Fibroblast of mammary gland (primary cell): ENCODE measurements around the gene NEK9.

Experiments used
- DNase-seq: peaks from one replicate; pipeline ENCODE4 v3.0.0-alpha.2; 2010; ENCODE audit warnings: low read depth
- H3K4me3 ChIP-seq: 2 replicates; pipeline ENCODE4 v1.5.1; 2011; ENCODE audit warnings: low read depth, mild to moderate bottlenecking, low read length, moderate library complexity; ENCODE audit not compliant: control insufficient read depth
- TF ChIP-seq, protein P1 (sequence below): conservative IDR thresholded peaks from 2 replicates; pipeline ENCODE4 v1.5.1; 2011; ENCODE audit warnings: low read depth, low read length, inconsistent platforms; ENCODE audit not compliant: control insufficient read depth, insufficient read depth

Gene NEK9

GRCh38 chr14:75098682-75099081, 28.2 kb downstream of the NEK9 start:
- H3K4me3 ChIP-seq, result no peak overlapping the region
- TF ChIP-seq, protein P1, sequence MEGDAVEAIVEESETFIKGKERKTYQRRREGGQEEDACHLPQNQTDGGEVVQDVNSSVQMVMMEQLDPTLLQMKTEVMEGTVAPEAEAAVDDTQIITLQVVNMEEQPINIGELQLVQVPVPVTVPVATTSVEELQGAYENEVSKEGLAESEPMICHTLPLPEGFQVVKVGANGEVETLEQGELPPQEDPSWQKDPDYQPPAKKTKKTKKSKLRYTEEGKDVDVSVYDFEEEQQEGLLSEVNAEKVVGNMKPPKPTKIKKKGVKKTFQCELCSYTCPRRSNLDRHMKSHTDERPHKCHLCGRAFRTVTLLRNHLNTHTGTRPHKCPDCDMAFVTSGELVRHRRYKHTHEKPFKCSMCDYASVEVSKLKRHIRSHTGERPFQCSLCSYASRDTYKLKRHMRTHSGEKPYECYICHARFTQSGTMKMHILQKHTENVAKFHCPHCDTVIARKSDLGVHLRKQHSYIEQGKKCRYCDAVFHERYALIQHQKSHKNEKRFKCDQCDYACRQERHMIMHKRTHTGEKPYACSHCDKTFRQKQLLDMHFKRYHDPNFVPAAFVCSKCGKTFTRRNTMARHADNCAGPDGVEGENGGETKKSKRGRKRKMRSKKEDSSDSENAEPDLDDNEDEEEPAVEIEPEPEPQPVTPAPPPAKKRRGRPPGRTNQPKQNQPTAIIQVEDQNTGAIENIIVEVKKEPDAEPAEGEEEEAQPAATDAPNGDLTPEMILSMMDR, result no peak
- no peak for DNase-seq

DNA sequence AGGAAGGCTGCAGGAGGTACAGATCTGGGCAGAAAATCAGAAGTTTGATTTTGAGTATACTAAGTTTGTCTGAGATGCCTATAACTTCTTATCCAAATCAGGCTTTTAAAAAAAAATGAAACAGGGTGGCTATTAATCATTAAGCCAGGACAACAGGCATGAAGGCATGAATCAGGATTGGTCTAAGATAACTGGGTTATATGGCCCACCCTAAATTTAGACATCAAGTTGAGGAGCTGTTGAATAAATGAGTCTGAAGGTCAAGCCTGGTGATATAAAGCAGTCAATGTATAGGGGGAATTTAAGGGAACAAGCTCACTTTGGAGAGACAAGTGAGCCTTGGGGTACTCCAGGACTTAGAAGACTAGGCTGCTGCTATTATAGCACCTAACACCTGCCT, 28.6 kb downstream of the NEK9 start:
- no peak for DNase-seq
- TF ChIP-seq, protein P1, result no peak
- no peak overlapping the region for H3K4me3 ChIP-seq

- no peak for DNase-seq
- no peak overlapping the region for H3K4me3 ChIP-seq
- TF ChIP-seq, protein P1, result no peak
Measured at GRCh38 chr14:75096959-75097358, 29.9 kb downstream of the NEK9 start.

DNA sequence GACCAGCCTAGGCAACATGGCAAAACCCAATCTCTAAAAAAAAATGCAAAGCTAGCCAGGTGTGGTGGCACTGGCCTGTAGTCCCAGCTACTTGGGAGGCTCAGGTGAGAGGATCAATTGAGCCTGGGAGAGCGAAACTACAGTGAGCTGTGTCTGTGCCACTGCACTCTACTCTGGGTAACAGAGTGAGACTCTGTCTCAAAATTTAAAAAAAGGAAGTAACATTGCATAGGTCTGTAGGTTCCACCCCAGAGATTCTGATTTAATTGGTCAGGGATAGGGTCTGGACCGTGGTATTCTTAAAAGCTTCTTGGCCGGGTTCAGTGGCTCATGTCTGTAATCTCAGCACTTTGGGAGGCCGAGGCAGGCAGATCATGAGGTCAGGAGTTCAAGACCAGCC, 31.2 kb downstream of the NEK9 start:
- no peak for DNase-seq
- H3K4me3 ChIP-seq, result no peak overlapping the region
- TF ChIP-seq, protein P1, result no peak

GRCh38 chr14:75094896-75095295, 32.0 kb downstream of the NEK9 start:
- peak; percentile 79 for DNase-seq
- TF ChIP-seq, protein P1, result no peak

DNA sequence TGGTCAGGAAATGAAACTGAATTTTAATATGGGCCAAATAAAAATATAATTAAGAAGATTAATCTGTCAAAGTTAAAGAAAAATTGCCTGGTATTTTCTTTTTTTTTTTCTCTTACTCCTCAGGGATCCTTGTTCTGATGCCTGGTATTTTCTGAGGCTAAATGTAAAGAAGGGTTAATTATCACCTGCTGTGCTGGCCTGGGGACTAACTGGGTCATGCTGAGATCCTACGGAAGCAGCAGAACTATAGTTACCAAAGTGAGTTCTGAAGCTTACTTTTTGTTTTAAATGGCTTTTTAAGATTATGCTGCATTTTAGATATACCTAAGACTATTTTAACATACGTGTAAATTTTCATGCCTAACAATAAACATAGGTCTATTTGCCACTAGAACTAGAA, 34.1 kb downstream of the NEK9 start:
- H3K4me3 ChIP-seq, result no peak overlapping the region
- DNase-seq, result no peak
- TF ChIP-seq, protein P1, result no peak

More at GRCh38 chr14:75094896-75095295, 32.0 kb downstream of the NEK9 start:
- no peak overlapping the region for H3K4me3 ChIP-seq

DNA sequence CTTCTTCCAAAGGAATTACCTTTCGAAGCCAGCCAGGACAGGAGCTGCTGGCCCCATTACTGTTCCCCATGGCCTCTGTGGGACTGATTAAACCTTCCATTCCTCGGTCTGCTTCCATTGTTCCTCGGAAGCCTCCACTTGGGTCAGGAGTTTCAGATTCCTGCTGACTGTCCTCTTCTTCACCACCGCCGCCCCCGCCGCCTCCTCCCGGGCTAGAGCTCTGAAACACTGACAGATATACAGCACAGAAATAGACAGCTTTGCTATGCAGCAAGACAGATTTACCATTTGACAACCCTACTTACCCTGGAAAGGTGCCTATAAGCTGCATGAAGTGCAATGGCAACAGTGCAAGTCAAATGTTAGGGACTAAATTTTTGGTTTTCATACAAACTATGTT, 35.6 kb downstream of the NEK9 start:
- TF ChIP-seq, protein P1, result no peak
- no peak overlapping the region for H3K4me3 ChIP-seq
- DNase-seq, result no peak
